HL-60 (cell line): ENCODE results near the gene YY2.
A peak's percentile ranks its signal among the peaks of the same experiment; 100 is the strongest.

Source experiments
- DNase-seq, 2 experiments: peaks; one replicate each; pipeline ENCODE4 v3.0.0-alpha.2; 2010 to 2020; ENCODE audit warnings: low read depth in 1 of 2, low spot score in 1 of 2
- H3K27ac ChIP-seq: fragments of 250-450 bp; sonication (Bioruptor Pico); replicated peaks from 2 replicates; pipeline ENCODE4 v1.5.1; 2020; ENCODE audit warnings: mild to moderate bottlenecking, moderate library complexity
- H3K27me3 ChIP-seq: fragments of 250-450 bp; sonication (Bioruptor Pico); 2 replicates; pipeline ENCODE4 v1.5.1; 2021; ENCODE audit warnings: mild to moderate bottlenecking, moderate library complexity; ENCODE audit not compliant: insufficient read depth, poor library complexity, severe bottlenecking
- H3K4me3 ChIP-seq: replicated peaks from 2 replicates; pipeline ENCODE4 v1.5.1; 2011; ENCODE audit warnings: mild to moderate bottlenecking, control low read depth, low read length; ENCODE audit not compliant: insufficient read depth
- GABPA ChIP-seq: IDR thresholded peaks from 2 replicates; pipeline ENCODE4 v1.6.1; 2012; ENCODE audit warnings: low read depth
- POLR2AphosphoS5 ChIP-seq: IDR thresholded peaks from 2 replicates; pipeline ENCODE4 v1.6.1; 2012; ENCODE audit warnings: low read depth
- SPI1 ChIP-seq: IDR thresholded peaks from 2 replicates; pipeline ENCODE4 v1.6.1; 2012; ENCODE audit warnings: low read depth, mild to moderate bottlenecking, borderline replicate concordance
- TF ChIP-seq, protein P1 (sequence below): IDR thresholded peaks from 2 replicates; pipeline ENCODE4 v1.6.1; 2012; ENCODE audit warnings: low read depth; ENCODE audit not compliant: insufficient replicate concordance
- TF ChIP-seq, protein P2 (sequence below): IDR thresholded peaks from one replicate; pipeline ENCODE4 v1.5.1; 2011; ENCODE audit warnings: low read length, control low read depth, inconsistent platforms; ENCODE audit not compliant: insufficient read depth

YY2 gene

DNA sequence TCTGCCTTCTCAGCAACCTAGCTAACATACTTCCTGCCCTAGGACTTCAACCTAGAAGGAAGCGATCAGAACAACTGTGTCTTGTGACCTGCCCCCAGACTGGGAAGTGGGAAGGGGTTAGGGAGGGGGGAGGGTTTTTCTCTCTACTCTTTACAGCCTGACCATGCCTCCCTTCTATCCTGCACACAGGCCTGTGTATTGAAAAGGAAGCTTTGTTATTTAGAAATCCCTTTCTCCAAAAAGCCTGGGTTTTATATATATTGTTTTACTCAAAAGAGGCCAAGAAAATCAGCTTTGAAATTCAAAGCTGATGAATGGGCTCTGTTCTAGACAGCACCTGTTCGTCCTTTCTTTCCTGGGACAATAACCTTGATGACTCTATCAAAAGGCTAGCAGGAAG lies 49.5 kb downstream of the YY2 start:
- Histone ChIP-seq H3K27ac (no peak overlapping the region), H3K27me3 (no peaks in the 10 kb centered on the region), H3K4me3 (no peak overlapping the region)
- peak in 1 of 2 experiments; percentile 27 for DNase-seq
- TF ChIP-seq, protein P1, sequence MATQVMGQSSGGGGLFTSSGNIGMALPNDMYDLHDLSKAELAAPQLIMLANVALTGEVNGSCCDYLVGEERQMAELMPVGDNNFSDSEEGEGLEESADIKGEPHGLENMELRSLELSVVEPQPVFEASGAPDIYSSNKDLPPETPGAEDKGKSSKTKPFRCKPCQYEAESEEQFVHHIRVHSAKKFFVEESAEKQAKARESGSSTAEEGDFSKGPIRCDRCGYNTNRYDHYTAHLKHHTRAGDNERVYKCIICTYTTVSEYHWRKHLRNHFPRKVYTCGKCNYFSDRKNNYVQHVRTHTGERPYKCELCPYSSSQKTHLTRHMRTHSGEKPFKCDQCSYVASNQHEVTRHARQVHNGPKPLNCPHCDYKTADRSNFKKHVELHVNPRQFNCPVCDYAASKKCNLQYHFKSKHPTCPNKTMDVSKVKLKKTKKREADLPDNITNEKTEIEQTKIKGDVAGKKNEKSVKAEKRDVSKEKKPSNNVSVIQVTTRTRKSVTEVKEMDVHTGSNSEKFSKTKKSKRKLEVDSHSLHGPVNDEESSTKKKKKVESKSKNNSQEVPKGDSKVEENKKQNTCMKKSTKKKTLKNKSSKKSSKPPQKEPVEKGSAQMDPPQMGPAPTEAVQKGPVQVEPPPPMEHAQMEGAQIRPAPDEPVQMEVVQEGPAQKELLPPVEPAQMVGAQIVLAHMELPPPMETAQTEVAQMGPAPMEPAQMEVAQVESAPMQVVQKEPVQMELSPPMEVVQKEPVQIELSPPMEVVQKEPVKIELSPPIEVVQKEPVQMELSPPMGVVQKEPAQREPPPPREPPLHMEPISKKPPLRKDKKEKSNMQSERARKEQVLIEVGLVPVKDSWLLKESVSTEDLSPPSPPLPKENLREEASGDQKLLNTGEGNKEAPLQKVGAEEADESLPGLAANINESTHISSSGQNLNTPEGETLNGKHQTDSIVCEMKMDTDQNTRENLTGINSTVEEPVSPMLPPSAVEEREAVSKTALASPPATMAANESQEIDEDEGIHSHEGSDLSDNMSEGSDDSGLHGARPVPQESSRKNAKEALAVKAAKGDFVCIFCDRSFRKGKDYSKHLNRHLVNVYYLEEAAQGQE: no peak
- TF ChIP-seq, protein P2, sequence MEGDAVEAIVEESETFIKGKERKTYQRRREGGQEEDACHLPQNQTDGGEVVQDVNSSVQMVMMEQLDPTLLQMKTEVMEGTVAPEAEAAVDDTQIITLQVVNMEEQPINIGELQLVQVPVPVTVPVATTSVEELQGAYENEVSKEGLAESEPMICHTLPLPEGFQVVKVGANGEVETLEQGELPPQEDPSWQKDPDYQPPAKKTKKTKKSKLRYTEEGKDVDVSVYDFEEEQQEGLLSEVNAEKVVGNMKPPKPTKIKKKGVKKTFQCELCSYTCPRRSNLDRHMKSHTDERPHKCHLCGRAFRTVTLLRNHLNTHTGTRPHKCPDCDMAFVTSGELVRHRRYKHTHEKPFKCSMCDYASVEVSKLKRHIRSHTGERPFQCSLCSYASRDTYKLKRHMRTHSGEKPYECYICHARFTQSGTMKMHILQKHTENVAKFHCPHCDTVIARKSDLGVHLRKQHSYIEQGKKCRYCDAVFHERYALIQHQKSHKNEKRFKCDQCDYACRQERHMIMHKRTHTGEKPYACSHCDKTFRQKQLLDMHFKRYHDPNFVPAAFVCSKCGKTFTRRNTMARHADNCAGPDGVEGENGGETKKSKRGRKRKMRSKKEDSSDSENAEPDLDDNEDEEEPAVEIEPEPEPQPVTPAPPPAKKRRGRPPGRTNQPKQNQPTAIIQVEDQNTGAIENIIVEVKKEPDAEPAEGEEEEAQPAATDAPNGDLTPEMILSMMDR: no peak
- TF ChIP-seq SPI1: no peak

DNA sequence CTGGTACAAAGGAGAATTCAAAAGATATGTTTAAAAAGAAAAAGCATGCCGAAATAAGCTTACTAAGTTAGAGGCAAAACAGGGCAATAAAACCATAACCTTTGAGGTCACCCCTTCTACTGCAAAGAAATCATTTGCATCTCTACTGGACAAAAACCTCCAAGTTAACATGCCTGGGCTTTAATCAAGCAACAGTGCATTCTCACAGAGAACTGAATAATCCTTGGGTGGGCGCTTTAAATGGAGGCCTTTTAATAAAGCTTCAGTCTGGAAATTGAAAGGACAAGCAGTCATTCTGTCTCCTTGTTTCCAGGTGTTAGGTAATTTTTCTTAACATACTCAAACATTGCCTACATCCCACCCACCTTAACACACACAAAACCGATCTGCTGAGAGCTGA lies 50.2 kb downstream of the YY2 start:
- Histone ChIP-seq H3K27me3 (no peaks in the 10 kb centered on the region), H3K27ac (no peak overlapping the region), H3K4me3 (no peak overlapping the region)
- TF ChIP-seq, protein P1: no peak
- TF ChIP-seq GABPA (no peak), POLR2AphosphoS5 (no peak), SPI1 (no peak)
- TF ChIP-seq, protein P2: no peak
- DNase-seq: no peak

DNA sequence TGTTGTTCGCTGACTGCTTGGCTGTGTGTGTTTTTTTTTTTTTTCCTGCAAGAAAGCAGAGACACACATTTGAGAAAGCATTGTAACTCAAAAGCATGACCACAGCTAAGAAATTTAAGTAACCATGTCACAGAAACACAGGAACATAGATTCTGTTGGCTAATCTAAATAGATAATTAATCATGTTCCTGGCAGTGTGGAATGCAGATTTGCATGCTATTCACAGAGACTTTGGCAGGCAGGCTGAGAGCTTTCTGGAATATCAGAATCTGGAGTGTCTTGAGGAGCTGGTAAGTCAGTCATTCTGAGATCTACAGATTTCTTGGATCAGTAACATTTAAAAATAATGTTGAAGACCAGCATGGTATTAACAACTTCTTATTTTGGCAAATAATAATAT lies 51.5 kb downstream of the YY2 start:
- DNase-seq: no peak
- no peak overlapping the region for H3K4me3 ChIP-seq
- TF ChIP-seq, protein P1: no peak
- TF ChIP-seq SPI1 (no peak), POLR2AphosphoS5 (no peak), GABPA (no peak)
- TF ChIP-seq, protein P2: no peak

More for the DNA sequence above, 51.5 kb downstream of the YY2 start:
- Histone ChIP-seq H3K27me3 (no peaks in the 10 kb centered on the region), H3K27ac (no peak overlapping the region)
